NCI-H2029 (cell line): ENCODE measurements around the gene BSDC1.
"Not testable (repeated sequence)": the region's sequence is repeated elsewhere in the genome, so short reads cannot be mapped to it uniquely, and the experiment has no call there.

Experiments used
- DNase-seq: peaks from one replicate; lab custom pipeline; 2025; lab: John Stamatoyannopoulos, UW

Gene BSDC1

GRCh38 chr1:32394141-32394889 lies at the start of gene BSDC1:
BSDC1 (minus strand) TSS chr1:32394441; CDS start chr1:32394414, 27 bp downstream.
- DNase-seq, result peak; percentile 94

GRCh38 chr1:32441467-32441866 lies 47.2 kb upstream of the BSDC1 start:
- DNase-seq, result not testable (repeated sequence)

- not testable (repeated sequence) for DNase-seq
Measured at GRCh38 chr1:32438777-32439176, 44.5 kb upstream of the BSDC1 start.

GRCh38 chr1:32438136-32438535 lies 43.9 kb upstream of the BSDC1 start:
- no peak for DNase-seq

- no peak for DNase-seq
Measured at GRCh38 chr1:32431736-32432400, 37.6 kb upstream of the BSDC1 start.

- DNase-seq, result no peak
Measured at GRCh38 chr1:32427264-32427963, 33.2 kb upstream of the BSDC1 start.

- DNase-seq, result peak; percentile 37
Measured at GRCh38 chr1:32426489-32427255, 32.4 kb upstream of the BSDC1 start.

GRCh38 chr1:32421775-32422174 lies 27.5 kb upstream of the BSDC1 start:
- no peak for DNase-seq

GRCh38 chr1:32414186-32414886 lies 20.1 kb upstream of the BSDC1 start:
- DNase-seq, result no peak

GRCh38 chr1:32413507-32414185 lies 19.4 kb upstream of the BSDC1 start:
- peak; percentile 67 for DNase-seq

- no peak for DNase-seq
Measured at GRCh38 chr1:32411261-32411660, 17.0 kb upstream of the BSDC1 start.

GRCh38 chr1:32406629-32407111 lies 12.4 kb upstream of the BSDC1 start:
- no peak for DNase-seq

- DNase-seq, result no peak
Measured at GRCh38 chr1:32405672-32406467, 11.6 kb upstream of the BSDC1 start.

- DNase-seq, result no peak
Measured at GRCh38 chr1:32404946-32405345, 10.7 kb upstream of the BSDC1 start.

GRCh38 chr1:32400876-32401631 lies 6.8 kb upstream of the BSDC1 start:
- peak; percentile 58 for DNase-seq

GRCh38 chr1:32399843-32400242 lies 5.6 kb upstream of the BSDC1 start:
- DNase-seq, result no peak

- no peak for DNase-seq
Measured at GRCh38 chr1:32398401-32398800, 4.2 kb upstream of the BSDC1 start.

GRCh38 chr1:32396524-32396923 lies 2.3 kb upstream of the BSDC1 start:
- DNase-seq, result not testable (repeated sequence)

- no peak for DNase-seq
Measured at GRCh38 chr1:32394890-32395432, 720 bp upstream of the BSDC1 start.
